Measurements from ENCODE around the gene PCDHGC5. TPM values are rescaled to one million over a fixed set of nuclear protein-coding genes. Genes with fewer than 3 reads are reported as not detected.
A peak's percentile ranks its signal among the peaks of the same experiment; 100 is the strongest.

The PCDHGC5 gene
- total and polyA plus RNA-seq, 2 donors (not counting 3 experiments of a cell fraction or from before 2014, with no cell fraction given), result 0.21 to 1.2 TPM

- H3K36me3 ChIP-seq (ENCODE audit: control insufficient read depth in 2 of 2, extremely low read depth in 1 of 2, insufficient read depth in 2 of 2, low read length in 2 of 2), result peaks cover 8 to 16% of the 10 kb centered on the region in 2 experiments
- ChIA-PET POLR2A (interaction anchor here (0.7 kb wide), 1 partner anchor 14 kb away, joined by 3 read pairs; no protein-coding TSS in a partner anchor), CTCF (interaction anchor here (0.7 to 10.9 kb wide), 8 partner anchors 14 to 125 kb away, joined by 3 to 308 read pairs (median 5); partner anchors contain the start of genes PCDHGA11, PCDHGA12, PCDHGA9 and PCDHGB7)
- no peaks in the 10 kb centered on the region for H3K9me1 ChIP-seq (replicated peaks; ENCODE audit: control insufficient read depth, extremely low read depth, insufficient read depth, low read length)
- H3K9ac ChIP-seq (replicated peaks; ENCODE audit: extremely low read depth, insufficient read depth, low read length), result no peak overlapping the region
- H3K9me3 ChIP-seq (replicated peaks; ENCODE audit: control insufficient read depth, insufficient read depth, low read length), result no peaks in the 10 kb centered on the region
- no peak for DNase-seq (ENCODE audit: low read depth, low spot score)
- dilution Hi-C loops (cut with MboI; ENCODE audit: extremely low pct_ligation_motif_present, low sequenced_read_pairs) (no loop called here), intact Hi-C loops (cut with micrococcal nuclease) (no loop called here)
- no peak overlapping the region for H2AFZ ChIP-seq (ENCODE audit: low read depth, low read length)
- no peaks in the 10 kb centered on the region for H3K27me3 ChIP-seq (ENCODE audit: control insufficient read depth in 2 of 2, insufficient read depth in 2 of 2, low read length in 2 of 2)
- no peak overlapping the region for H3K4me2 ChIP-seq (ENCODE audit: insufficient read depth, low read length)
- no peaks in the 10 kb centered on the region for H4K20me1 ChIP-seq (replicated peaks; ENCODE audit: control insufficient read depth, extremely low read depth, insufficient read depth, low read length)
- FAIRE-seq, result no peak
- H3K4me1 ChIP-seq (ENCODE audit: control insufficient read depth, extremely low read depth, insufficient read depth, low read length), result peaks cover 12% of the 10 kb centered on the region
- no peaks in the 10 kb centered on the region for H3K79me2 ChIP-seq (ENCODE audit: control insufficient read depth, insufficient read depth, low read length)
- no peak overlapping the region for H3K27ac ChIP-seq (ENCODE audit: insufficient read depth, low read depth, low read length)
- no peak overlapping the region for H3K4me3 ChIP-seq (replicated peaks in 1 of 3; ENCODE audit: insufficient read depth in 1 of 3, low read depth in 1 of 3, low read length in 3 of 3)
- no TSS peak for BruUV-seq (replicated peaks)
- TF ChIP-seq POLR2AphosphoS5 (IDR thresholded peaks at IDR 0.05; ENCODE audit: insufficient read depth, low read depth, low read length), result no peak
- no peak for TF ChIP-seq POLR2A (IDR thresholded peaks at IDR 0.05; ENCODE audit: low read depth, low read length)
These were observed 38.5 kb downstream of the PCDHGC5 start for GRCh38 chr5:141527426-141527825.

- H3K4me3 ChIP-seq (replicated peaks in 1 of 3; ENCODE audit: insufficient read depth in 1 of 3, low read depth in 1 of 3, low read length in 3 of 3), result no peak overlapping the region
- H3K4me1 ChIP-seq (ENCODE audit: control insufficient read depth, extremely low read depth, insufficient read depth, low read length), result peaks cover 10% of the 10 kb centered on the region
- H2AFZ ChIP-seq (ENCODE audit: low read depth, low read length), result no peak overlapping the region
- no peak overlapping the region for H3K4me2 ChIP-seq (ENCODE audit: insufficient read depth, low read length)
- CTCF ChIA-PET, result interaction anchor here (0.7 to 10.9 kb wide), 6 partner anchors 15 to 111 kb away, joined by 3 to 308 read pairs (median 7); partner anchors contain the start of genes PCDHGA11, PCDHGA12, PCDHGB7 and PCDHGC3
- H3K27me3 ChIP-seq (ENCODE audit: control insufficient read depth in 2 of 2, insufficient read depth in 2 of 2, low read length in 2 of 2), result no peaks in the 10 kb centered on the region
- peaks cover 8 to 16% of the 10 kb centered on the region in 2 experiments for H3K36me3 ChIP-seq (ENCODE audit: control insufficient read depth in 2 of 2, extremely low read depth in 1 of 2, insufficient read depth in 2 of 2, low read length in 2 of 2)
- dilution Hi-C loops (cut with MboI; ENCODE audit: extremely low pct_ligation_motif_present, low sequenced_read_pairs), result no loop called here
- TF ChIP-seq FOS (IDR thresholded peaks at IDR 0.05; ENCODE audit: borderline replicate concordance, insufficient read depth, low read length) (no peak), POLR2AphosphoS5 (IDR thresholded peaks at IDR 0.05; ENCODE audit: insufficient read depth, low read depth, low read length) (no peak), GATA2 (IDR thresholded peaks at IDR 0.05; ENCODE audit: insufficient read depth, insufficient read length, low read depth, low read length) (no peak), POLR2A (IDR thresholded peaks at IDR 0.05; ENCODE audit: low read depth, low read length) (no peak)
- H3K9me3 ChIP-seq (replicated peaks; ENCODE audit: control insufficient read depth, insufficient read depth, low read length), result no peaks in the 10 kb centered on the region
- no peak overlapping the region for H3K27ac ChIP-seq (ENCODE audit: insufficient read depth, low read depth, low read length)
- intact Hi-C loops (cut with micrococcal nuclease), result no loop called here
- H3K9me1 ChIP-seq (replicated peaks; ENCODE audit: control insufficient read depth, extremely low read depth, insufficient read depth, low read length), result no peaks in the 10 kb centered on the region
- no peak for FAIRE-seq
- H4K20me1 ChIP-seq (replicated peaks; ENCODE audit: control insufficient read depth, extremely low read depth, insufficient read depth, low read length), result no peaks in the 10 kb centered on the region
- no peaks in the 10 kb centered on the region for H3K79me2 ChIP-seq (ENCODE audit: control insufficient read depth, insufficient read depth, low read length)
- no peak for DNase-seq (ENCODE audit: low read depth, low spot score)
- no peak overlapping the region for H3K9ac ChIP-seq (replicated peaks; ENCODE audit: extremely low read depth, insufficient read depth, low read length)
- BruUV-seq (replicated peaks), result TSS peak; percentile 70
- POLR2A ChIA-PET, result no interaction called here
These were observed 39.6 kb downstream of the PCDHGC5 start for GRCh38 chr5:141528291-141528984.
